ENCODE measurements around the gene PEMT.

Gene PEMT

DNA sequence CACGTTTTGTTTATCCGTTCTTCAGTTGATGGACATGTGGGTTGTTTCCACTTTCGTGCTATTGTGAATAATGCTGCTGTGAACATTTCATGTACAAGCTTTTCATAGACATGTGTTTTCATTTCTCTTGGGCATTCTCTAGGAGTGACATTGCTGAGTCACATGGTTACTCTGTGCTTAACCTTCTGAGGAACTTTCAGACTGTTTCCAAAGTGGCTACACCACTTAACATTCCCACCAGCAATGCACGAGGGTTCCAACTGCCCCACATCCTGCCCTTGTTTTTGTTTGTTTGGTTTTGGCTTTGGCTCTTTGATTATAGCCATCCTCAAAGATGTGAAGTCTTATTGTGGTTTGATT lies 14.2 kb upstream of the PEMT start:
- DNase-seq (ENCODE audit: extremely low read depth in 1 of 2, low read depth in 1 of 2) = no peak

- DNase-seq (ENCODE audit: extremely low read depth in 1 of 2, low read depth in 1 of 2) = no peak
Observed at GRCh38 chr17:17605083-17605728, 13.7 kb upstream of the PEMT start.

GRCh38 chr17:17603895-17604225 lies 12.4 kb upstream of the PEMT start:
- DNase-seq (ENCODE audit: extremely low read depth in 1 of 2, low read depth in 1 of 2) = no peak

DNA sequence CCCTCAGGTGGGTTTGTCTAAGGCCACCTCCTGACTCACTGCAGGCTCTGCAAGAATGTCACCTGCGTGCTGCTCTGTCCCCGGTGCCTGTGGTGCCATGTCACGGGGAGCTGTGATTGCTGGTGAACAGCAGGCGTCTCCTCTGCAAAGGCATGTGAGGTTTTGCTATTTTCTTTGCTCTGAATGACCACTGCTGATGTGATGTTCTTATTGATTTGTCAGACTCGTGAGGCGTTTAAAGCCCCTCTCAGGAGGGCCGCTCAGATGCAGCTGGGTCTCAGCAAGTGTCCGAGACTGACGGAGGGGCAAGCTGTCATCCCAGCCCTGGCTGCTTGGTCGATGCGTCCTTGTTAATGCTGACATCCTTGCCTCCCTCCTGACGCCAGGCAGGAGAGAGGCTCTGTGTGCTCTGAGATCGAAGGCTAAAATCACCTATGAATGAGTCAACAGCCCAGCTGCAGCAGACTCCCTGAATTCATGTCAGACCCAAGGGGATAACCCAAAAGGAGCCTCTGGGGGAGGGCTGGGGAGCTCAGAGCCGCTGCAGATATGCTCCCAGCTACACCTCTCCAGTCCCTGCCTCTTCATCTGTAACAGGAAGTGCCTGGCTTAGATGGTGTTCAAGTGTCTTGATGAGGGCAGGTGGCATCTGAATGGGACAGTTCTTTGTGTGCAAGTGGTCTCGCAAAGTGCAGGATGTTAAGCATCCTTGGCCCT lies 11.8 kb upstream of the PEMT start:
- no peak for DNase-seq (ENCODE audit: extremely low read depth in 1 of 2, low read depth in 1 of 2)

DNA sequence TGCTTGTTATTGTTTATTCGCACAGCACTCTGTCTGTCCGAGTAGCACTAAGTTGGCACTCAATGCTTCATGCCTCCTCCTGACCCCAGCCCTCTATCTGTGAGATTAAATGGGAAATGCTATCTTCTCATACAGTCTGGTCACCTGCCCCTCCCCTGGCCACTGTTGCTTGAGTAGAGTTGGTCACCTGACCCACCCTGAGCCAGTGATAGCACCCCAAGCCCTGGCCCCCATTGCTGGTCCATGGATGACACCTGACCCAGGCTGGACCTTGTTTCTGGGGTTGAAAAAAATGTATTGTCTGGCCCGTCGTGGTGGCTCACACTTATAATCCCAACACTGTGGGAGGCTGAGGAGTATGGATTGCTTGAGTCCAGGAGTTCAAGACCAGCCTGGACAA lies 8.5 kb upstream of the PEMT start:
- DNase-seq (ENCODE audit: extremely low read depth in 1 of 2, low read depth in 1 of 2) = no peak

DNA sequence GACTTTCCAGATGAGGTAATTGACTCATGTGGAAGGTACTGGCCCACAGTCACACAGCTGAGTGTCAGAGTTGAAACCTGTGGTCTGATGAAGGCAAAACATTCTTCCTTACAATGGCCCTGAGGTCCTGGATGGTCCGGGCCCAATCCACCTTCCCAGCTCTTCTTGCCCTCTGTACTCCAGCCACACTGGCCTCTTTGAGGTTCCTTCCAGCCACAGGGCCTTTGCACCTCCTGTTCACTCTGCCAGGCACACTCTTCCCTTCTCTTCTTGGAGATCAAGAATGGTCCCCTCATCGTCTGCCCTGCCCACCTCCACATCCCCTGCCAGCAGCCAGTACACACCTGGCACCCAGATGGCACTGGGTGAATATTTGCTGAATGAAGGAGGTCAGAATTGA lies 6.5 kb upstream of the PEMT start:
- no peak for DNase-seq (ENCODE audit: extremely low read depth in 1 of 2, low read depth in 1 of 2)

DNA sequence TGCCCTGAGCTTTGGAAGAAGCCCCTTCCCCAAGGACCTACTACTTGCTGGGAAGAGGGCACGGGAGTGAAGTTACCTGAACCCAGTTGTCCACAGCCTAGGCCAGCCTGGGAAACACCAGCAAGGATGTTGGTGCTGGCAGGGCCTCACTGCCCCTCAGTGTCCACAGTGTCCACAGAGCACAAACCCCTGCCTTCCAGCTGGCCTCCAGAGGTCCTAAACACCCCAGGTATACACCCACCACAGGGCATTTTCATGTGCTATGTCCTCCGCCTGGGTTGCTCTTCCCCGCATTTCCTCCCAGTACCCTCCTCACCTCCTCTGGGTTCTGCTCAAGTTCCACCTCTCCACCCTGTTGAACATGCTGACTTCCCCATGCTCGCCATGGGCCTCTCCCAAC lies 4.2 kb upstream of the PEMT start:
- DNase-seq (ENCODE audit: extremely low read depth in 1 of 2, low read depth in 1 of 2) = no peak

DNA sequence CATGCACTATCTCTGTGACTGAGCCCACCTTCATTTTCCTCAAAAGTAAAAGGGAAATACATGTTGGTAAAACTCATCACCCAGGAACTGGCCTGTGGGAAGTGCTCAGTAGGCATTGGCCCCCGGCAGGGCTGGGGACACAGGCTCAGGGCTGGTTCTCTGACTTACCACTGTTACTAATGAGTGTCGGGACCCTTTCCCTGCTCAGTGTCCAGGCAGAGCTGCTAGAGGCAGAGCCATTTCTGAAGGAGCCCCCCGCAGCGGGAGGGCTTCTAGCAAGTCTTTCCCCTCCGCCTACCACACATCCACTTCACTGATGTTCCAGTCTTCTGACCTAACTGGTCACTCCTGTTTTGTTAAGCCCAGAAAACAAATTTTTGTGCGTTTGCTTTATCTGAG lies 1.7 kb upstream of the PEMT start:
- no peak for DNase-seq (ENCODE audit: extremely low read depth in 1 of 2, low read depth in 1 of 2)

- DNase-seq (ENCODE audit: extremely low read depth in 1 of 2, low read depth in 1 of 2) = no peak
Observed at GRCh38 chr17:17590883-17591354, 589 bp downstream of the PEMT start.

DNA sequence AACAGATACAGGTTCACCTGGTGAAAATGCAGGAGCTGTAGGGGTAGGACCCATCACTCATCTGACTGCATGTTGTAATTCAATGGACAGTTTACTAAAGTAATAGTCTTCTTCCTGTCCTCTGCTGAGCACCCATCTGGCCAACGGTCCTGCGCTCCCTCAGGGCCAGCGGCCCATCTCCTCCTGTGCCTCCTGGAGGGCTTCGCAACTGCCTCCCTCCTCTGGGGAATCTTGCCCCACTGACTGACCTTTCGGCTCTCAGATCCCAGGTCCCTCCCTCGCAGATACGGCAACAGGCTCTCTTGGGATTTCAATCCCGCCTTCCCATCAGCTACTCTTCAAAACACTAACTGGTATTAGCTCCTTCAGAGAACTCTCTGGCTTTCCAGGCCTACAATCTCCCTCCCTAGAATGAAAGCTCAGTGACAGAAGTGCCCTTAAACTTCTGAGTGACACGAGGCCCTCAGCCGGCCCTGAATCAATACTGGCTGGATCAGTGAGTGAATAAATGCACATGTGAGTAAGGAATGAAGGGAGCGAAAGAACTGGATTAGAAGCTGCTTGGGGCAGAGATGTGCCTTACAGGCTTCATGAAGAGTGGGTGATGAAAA lies 1.3 kb downstream of the PEMT start:
- no peak for DNase-seq (ENCODE audit: extremely low read depth in 1 of 2, low read depth in 1 of 2)

DNA sequence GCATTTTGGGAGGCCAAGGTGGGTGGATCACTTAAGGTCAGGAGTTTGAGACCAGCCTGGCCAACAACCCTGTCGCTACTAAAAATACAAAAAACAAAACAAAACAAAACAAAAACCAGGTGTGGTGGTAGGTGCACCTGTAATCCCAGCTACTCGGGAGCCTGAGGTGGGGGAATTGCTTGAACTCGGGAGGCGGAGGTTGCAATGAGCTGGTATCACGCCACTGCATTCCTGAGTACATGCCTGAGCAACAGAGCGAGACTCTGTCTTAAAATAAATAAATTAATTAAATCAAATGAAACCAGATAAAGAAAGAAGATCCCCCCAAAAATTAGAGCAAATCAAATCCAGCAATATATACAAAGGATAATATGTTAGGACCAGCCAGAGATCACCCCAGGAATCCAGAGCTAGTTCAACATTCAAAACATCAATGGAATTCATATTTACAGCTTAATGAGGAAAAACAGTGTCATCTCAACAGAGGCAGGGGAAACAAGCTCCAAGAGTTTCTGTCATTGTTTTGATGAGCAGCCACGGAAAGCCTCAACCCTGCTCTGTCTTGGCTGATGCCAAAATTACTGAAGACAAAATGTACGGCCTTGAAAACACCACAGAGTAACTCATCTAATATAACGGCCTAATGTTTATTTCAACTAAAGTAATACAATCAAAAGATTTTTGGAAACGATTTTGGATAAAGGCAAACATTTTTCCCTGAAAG lies 3.7 kb downstream of the PEMT start:
- DNase-seq (ENCODE audit: extremely low read depth in 1 of 2, low read depth in 1 of 2) = no peak

DNA sequence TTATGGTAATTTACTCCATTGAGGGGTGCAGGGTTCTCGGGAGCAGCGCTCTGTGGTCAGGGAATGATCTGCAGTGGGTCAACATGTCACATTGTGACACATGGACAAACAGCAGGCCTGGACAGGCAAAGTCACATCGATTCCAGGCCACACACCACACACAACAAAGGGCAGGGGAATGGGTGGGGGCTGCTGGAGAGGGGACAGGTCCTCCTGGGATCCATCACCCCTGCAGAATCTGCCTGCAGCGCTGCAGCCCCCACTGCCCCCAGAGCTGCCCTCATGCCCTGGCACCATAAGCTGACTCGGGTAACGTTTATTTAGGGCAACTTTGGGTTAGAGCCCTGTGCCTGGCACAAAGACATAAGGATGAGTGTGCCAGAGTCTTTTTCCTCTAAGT lies 9.1 kb downstream of the PEMT start:
- DNase-seq (ENCODE audit: extremely low read depth in 1 of 2, low read depth in 1 of 2) = no peak

DNA sequence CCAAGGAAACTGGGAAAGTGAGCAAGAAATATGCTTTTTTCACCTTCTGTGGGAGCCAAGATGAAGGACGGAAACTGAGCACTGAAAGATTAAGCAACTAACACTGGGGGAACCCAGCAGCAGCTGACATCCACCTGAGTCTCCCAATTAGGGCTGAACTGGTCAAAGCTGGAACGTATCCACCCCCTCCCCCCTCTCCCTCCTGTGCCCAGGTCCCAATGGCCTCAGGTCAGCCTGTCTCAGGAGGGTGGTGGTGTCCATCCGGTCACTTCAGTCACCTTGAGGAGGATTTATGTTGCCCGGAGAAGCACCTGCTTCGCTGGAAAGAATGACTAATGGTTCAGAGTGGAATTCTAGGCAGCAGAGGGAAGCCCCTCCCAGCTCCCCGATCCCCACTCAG lies 10.0 kb downstream of the PEMT start:
- no peak for DNase-seq (ENCODE audit: extremely low read depth in 1 of 2, low read depth in 1 of 2)

GRCh38 chr17:17580662-17581470 lies 10.6 kb downstream of the PEMT start:
- DNase-seq (ENCODE audit: extremely low read depth in 1 of 2, low read depth in 1 of 2) = no peak

DNA sequence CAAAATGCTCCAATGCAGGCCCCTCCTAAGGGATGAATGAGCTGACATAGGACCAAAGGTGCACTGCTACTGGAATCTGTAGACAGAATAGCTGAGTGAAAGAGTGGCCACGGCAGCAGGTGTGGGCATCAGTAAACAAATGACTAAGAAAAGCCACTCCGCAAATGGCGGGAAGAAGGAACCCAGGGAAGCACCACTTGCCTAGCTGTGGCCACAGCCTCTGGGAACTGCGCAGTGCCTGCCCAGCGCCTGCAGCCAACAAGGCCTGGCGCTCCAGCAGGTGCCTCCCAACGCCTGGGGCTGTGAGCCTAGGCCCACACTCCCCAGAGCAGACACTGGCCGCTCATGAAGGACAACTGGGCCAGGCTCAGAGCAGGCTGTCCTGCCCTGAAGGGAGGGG lies 11.8 kb downstream of the PEMT start:
- no peak for DNase-seq (ENCODE audit: extremely low read depth in 1 of 2, low read depth in 1 of 2)

- DNase-seq (ENCODE audit: extremely low read depth in 1 of 2, low read depth in 1 of 2) = no peak
Observed at GRCh38 chr17:17577373-17577772, 14.1 kb downstream of the PEMT start.

GRCh38 chr17:17576772-17577234 lies 14.7 kb downstream of the PEMT start:
- no peak for DNase-seq (ENCODE audit: extremely low read depth in 1 of 2, low read depth in 1 of 2)

DNA sequence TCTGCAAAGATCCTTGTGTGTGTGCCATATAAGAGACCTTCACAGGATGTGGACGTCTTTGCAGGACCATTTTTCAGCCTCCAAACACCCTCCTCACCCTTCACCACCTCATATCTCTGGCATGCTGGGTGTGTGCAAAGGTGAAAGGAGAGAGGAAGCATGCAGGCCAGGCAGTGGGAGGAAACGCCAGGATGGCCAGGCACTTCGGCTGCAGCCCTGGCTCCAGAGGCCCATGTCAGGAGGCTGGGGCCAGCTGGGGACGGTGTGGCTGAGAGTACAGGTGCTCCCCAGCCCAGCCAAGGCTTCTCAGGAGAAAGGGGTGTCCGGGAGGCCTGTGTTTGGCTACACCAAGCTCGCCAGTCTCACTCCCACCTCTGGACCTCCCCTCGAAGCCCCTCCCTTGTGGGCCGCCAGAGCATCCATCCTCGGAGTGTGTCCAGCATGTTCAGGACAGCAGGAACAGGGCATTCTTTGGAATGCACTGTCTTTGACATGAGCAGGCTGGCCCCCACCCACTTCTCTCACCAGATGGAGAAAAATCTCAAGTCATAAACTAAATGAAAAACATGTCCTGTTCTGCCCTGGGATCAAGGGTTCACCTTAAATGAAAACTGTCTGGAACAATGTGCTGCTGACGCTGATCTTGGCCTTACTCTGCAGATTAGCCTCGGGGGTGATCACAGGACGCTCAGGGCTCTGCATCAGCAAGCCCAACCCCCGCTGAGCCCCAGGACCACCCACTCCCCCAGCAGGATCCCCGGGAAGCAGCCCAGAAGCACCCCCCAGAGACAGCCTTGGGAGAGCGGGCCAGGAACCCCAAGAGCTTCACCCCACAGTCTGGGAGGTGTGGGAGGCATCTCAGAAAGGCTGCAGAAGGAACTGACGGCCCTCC lies 15.9 kb downstream of the PEMT start:
- no peak for DNase-seq (ENCODE audit: extremely low read depth in 1 of 2, low read depth in 1 of 2)

- no peak for DNase-seq (ENCODE audit: extremely low read depth in 1 of 2, low read depth in 1 of 2)
Observed at GRCh38 chr17:17573912-17574311, 17.6 kb downstream of the PEMT start.

All from activated CD8-positive, alpha-beta memory T cell treated with anti-CD3 and anti-CD28 coated beads for 1 hour (primary cell).